NCI-H2196 (cell line): ENCODE measurements around the gene RCAN2.
"Not testable (repeated sequence)": the region's sequence is repeated elsewhere in the genome, so short reads cannot be mapped to it uniquely, and the experiment has no call there.

ENCODE experiments used
- DNase-seq: peaks from one replicate; lab custom pipeline; 2025; ENCODE audit not compliant: unreplicated experiment; lab: John Stamatoyannopoulos, UW

The RCAN2 gene

GRCh38 chr6:46390153-46390876 is 100.9 kb downstream of the RCAN2 start:
- no peak for DNase-seq

GRCh38 chr6:46387728-46388127 is 103.5 kb downstream of the RCAN2 start:
- DNase-seq: not testable (repeated sequence)

GRCh38 chr6:46381579-46381978 is 109.7 kb downstream of the RCAN2 start:
- DNase-seq: no peak

GRCh38 chr6:46381057-46381456 is 110.2 kb downstream of the RCAN2 start:
- no peak for DNase-seq

- DNase-seq: no peak
Observed at GRCh38 chr6:46380152-46380807, 111.0 kb downstream of the RCAN2 start.

GRCh38 chr6:46378882-46379416 is 112.3 kb downstream of the RCAN2 start:
- DNase-seq: no peak

- DNase-seq: no peak
Observed at GRCh38 chr6:46378161-46378881, 112.9 kb downstream of the RCAN2 start.

GRCh38 chr6:46377209-46377608 is 114.0 kb downstream of the RCAN2 start:
- no peak for DNase-seq

GRCh38 chr6:46376562-46377061 is 114.6 kb downstream of the RCAN2 start:
- no peak for DNase-seq

- no peak for DNase-seq
Observed at GRCh38 chr6:46370622-46371021, 120.6 kb downstream of the RCAN2 start.

- DNase-seq: no peak
Observed at GRCh38 chr6:46368169-46368536, 123.1 kb downstream of the RCAN2 start.

- DNase-seq: no peak
Observed at GRCh38 chr6:46367354-46368168, 123.7 kb downstream of the RCAN2 start.

GRCh38 chr6:46366190-46366900 is 124.9 kb downstream of the RCAN2 start:
- no peak for DNase-seq

- DNase-seq: no peak
Observed at GRCh38 chr6:46357591-46357990, 133.7 kb downstream of the RCAN2 start.

GRCh38 chr6:46356543-46356942 is 134.7 kb downstream of the RCAN2 start:
- DNase-seq: no peak

- DNase-seq: no peak
Observed at GRCh38 chr6:46353528-46353927, 137.7 kb downstream of the RCAN2 start.

- no peak for DNase-seq
Observed at GRCh38 chr6:46352541-46353268, 138.5 kb downstream of the RCAN2 start.

GRCh38 chr6:46350714-46351113 is 140.5 kb downstream of the RCAN2 start:
- no peak for DNase-seq

GRCh38 chr6:46347669-46348068 is 143.6 kb downstream of the RCAN2 start:
- no peak for DNase-seq

- DNase-seq: no peak
Observed at GRCh38 chr6:46340246-46340645, 151.0 kb downstream of the RCAN2 start.
